HepG2 (cell line): ENCODE measurements around the gene NOXO1. TPM values are rescaled to one million over a fixed set of nuclear protein-coding genes. Genes with fewer than 3 reads are reported as not detected.

Experiments
- AHR ChIP-seq: IDR thresholded peaks from 2 replicates; pipeline ENCODE4 v1.6.1; 2018; ENCODE audit warnings: missing genetic modification reagents, missing compliant biosample characterization
- BHLHE40 ChIP-seq: IDR thresholded peaks from 2 replicates; pipeline ENCODE4 v1.6.1; 2011; ENCODE audit warnings: low read length, improper control_type of control experiment
- CREBL2 ChIP-seq: sonication (generic); formaldehyde crosslinking; IDR thresholded peaks from 2 replicates; pipeline ENCODE4 v1.8.1; 2023; ENCODE audit warnings: missing genetic modification reagents, mild to moderate bottlenecking, borderline replicate concordance
- GATAD1 ChIP-seq: IDR thresholded peaks from 2 replicates; pipeline ENCODE4 v1.6.1; 2016; ENCODE audit warnings: missing genetic modification reagents, missing compliant biosample characterization
- MATR3 ChIP-seq: sonication (generic); formaldehyde crosslinking; IDR thresholded peaks from 2 replicates; pipeline ENCODE4 v1.4.0; 2020; ENCODE audit warnings: missing genetic modification reagents
- MYC ChIP-seq: sonication (generic); formaldehyde crosslinking; IDR thresholded peaks from 2 replicates; pipeline ENCODE4 v1.9.0; 2021; ENCODE audit warnings: missing genetic modification reagents, borderline replicate concordance
- NFYB ChIP-seq: sonication (generic); formaldehyde crosslinking; IDR thresholded peaks from 2 replicates; pipeline ENCODE4 v1.4.0; 2020; ENCODE audit warnings: missing genetic modification reagents
- RCOR2 ChIP-seq: IDR thresholded peaks from 2 replicates; pipeline ENCODE4 v1.6.1; 2016; ENCODE audit warnings: missing biosample characterization, missing genetic modification reagents
- SMAD1 ChIP-seq: sonication (generic); formaldehyde crosslinking; IDR thresholded peaks from 2 replicates; pipeline ENCODE4 v1.4.0; 2020; ENCODE audit warnings: missing genetic modification reagents, low read depth, mild to moderate bottlenecking, borderline replicate concordance
- SNAPC4 ChIP-seq: sonication (generic); formaldehyde crosslinking; IDR thresholded peaks from 2 replicates; pipeline ENCODE4 v1.4.0; 2020; ENCODE audit warnings: mild to moderate bottlenecking, missing genetic modification reagents
- TAF15 ChIP-seq: fragments of 200-400 bp; formaldehyde crosslinking; IDR thresholded peaks from one replicate; pipeline ENCODE4 v1.6.1; 2018; ENCODE audit warnings: mild to moderate bottlenecking, low read depth, low read length; ENCODE audit not compliant: poor library complexity, severe bottlenecking
- ZBTB20 ChIP-seq: sonication (generic); formaldehyde crosslinking; IDR thresholded peaks from 2 replicates; pipeline ENCODE4 v1.8.1; 2023; ENCODE audit warnings: missing genetic modification reagents, low read depth, mild to moderate bottlenecking, borderline replicate concordance
- ZFP36L1 ChIP-seq: sonication (generic); formaldehyde crosslinking; IDR thresholded peaks from 2 replicates; pipeline ENCODE4 v1.8.0; 2022; ENCODE audit warnings: mild to moderate bottlenecking, missing genetic modification reagents, moderate library complexity
- ZMYM4 ChIP-seq: sonication (generic); formaldehyde crosslinking; IDR thresholded peaks from 2 replicates; pipeline ENCODE4 v1.8.1; 2023; ENCODE audit warnings: mild to moderate bottlenecking, missing genetic modification reagents
- ZNF276 ChIP-seq: sonication (generic); formaldehyde crosslinking; IDR thresholded peaks from 2 replicates; pipeline ENCODE4 v1.4.0; 2020; ENCODE audit warnings: mild to moderate bottlenecking, low read depth, missing genetic modification reagents
- ZNF350 ChIP-seq: sonication (generic); formaldehyde crosslinking; IDR thresholded peaks from 2 replicates; pipeline ENCODE4 v1.4.0; 2020; ENCODE audit warnings: mild to moderate bottlenecking, low read depth, missing genetic modification reagents, borderline replicate concordance
- ZNF441 ChIP-seq: sonication (generic); formaldehyde crosslinking; IDR thresholded peaks from 2 replicates; pipeline ENCODE4 v1.7.0; 2021; ENCODE audit warnings: missing genetic modification reagents, borderline replicate concordance
- ZNF556 ChIP-seq: sonication (generic); formaldehyde crosslinking; IDR thresholded peaks from 2 replicates; pipeline ENCODE4 v1.4.0; 2020; ENCODE audit warnings: mild to moderate bottlenecking, missing genetic modification reagents, borderline replicate concordance
- ZNF564 ChIP-seq: sonication (generic); formaldehyde crosslinking; IDR thresholded peaks from 2 replicates; pipeline ENCODE4 v1.8.1; 2023; ENCODE audit warnings: mild to moderate bottlenecking, missing genetic modification reagents
- ZNF607 ChIP-seq: sonication (generic); formaldehyde crosslinking; IDR thresholded peaks from 2 replicates; pipeline ENCODE4 v1.5.1; 2020; ENCODE audit warnings: missing genetic modification reagents, mild to moderate bottlenecking, borderline replicate concordance
- polyA plus RNA-seq, 8 experiments: library from polyadenylated mRNA; depleted of rRNA in 3 of 8; stranded (reverse) in 7 of 8; unstranded in 1 of 8; fragments of >200 nt; fragmentation: Illumina TruSeq in 4 of 8; extraction: Trizol in 4 of 8; gene quantifications; 2 replicates each; pipeline versions ENCODE4 v1.2.1 to v1.2.3, GENCODE V29; 2011 to 2016; ENCODE audit warnings: low read depth in 4 of 8, missing spikeins in 1 of 8, mixed read lengths in 1 of 8; ENCODE audit not compliant: insufficient read depth in 1 of 8
- total RNA-seq, 5 experiments: library from RNA; depleted of rRNA; stranded (reverse); fragments of >200 nt; fragmentation: Illumina TruSeq; extraction: Trizol; gene quantifications; 2 replicates each; pipeline ENCODE4 v1.2.3, GENCODE V29; 2016; ENCODE audit warnings: low read depth in 1 of 5

Gene NOXO1
- total and polyA plus RNA-seq, 2 of the 13 experiments (the other 11 are each of a cell fraction or from before 2014, with no cell fraction given): 0.69 to 1.4 TPM

GRCh38 chr16:1942810-1943726 is 38.2 kb downstream of the NOXO1 start, which contains the start of gene MSRB1 (continued):
- TF ChIP-seq SNAPC4 (CRISPR knock-in tag): peak; percentile 67; the same call in 1 of the 2 replicates
- TF ChIP-seq NFYB (CRISPR knock-in tag): peak; percentile 84
- peak; percentile 45; the same call in 1 of the 2 replicates for TF ChIP-seq SMAD1 (CRISPR knock-in tag)
- no peak; the same call in 1 of the 2 replicates for TF ChIP-seq ZNF556 (CRISPR knock-in tag)
- peak; percentile 68; the same call in 1 of the 2 replicates for TF ChIP-seq ZNF607 (CRISPR knock-in tag)
- TF ChIP-seq MYC (CRISPR knock-in tag): peak; percentile 83; the same call in 1 of the 2 replicates
- TF ChIP-seq CREBL2: no peak
- TF ChIP-seq AHR: peak; percentile 55; the same call in 1 of the 2 replicates
- TF ChIP-seq BHLHE40: no peak
- no peak for TF ChIP-seq TAF15
- 0 out of 2 replicates have a peak, but pooled peaks have one; percentile 20 for TF ChIP-seq ZNF564 (CRISPR knock-in tag)
- TF ChIP-seq MATR3 (CRISPR knock-in tag): no peak
- peak; percentile 64; the same call in 1 of the 2 replicates for TF ChIP-seq ZFP36L1 (CRISPR knock-in tag)
- no peak for TF ChIP-seq ZNF441 (CRISPR knock-in tag)
- no peak for TF ChIP-seq RCOR2 (CRISPR knock-in tag)
- TF ChIP-seq GATAD1 (CRISPR knock-in tag): peak; percentile 70; the same call in 1 of the 2 replicates
- no peak for TF ChIP-seq ZBTB20
- peak; percentile 8; the same call in 1 of the 2 replicates for TF ChIP-seq ZMYM4 (CRISPR knock-in tag)
- no peak; the same call in 1 of the 2 replicates for TF ChIP-seq ZNF350 (CRISPR knock-in tag)
- TF ChIP-seq ZNF276 (CRISPR knock-in tag): 0 out of 2 replicates have a peak, but pooled peaks have one; percentile 47
